ENCODE data around the gene PLEKHA7.
"Not testable (repeated sequence)": the region's sequence is repeated elsewhere in the genome, so short reads cannot be mapped to it uniquely, and the experiment has no call there.

The PLEKHA7 gene

DNA sequence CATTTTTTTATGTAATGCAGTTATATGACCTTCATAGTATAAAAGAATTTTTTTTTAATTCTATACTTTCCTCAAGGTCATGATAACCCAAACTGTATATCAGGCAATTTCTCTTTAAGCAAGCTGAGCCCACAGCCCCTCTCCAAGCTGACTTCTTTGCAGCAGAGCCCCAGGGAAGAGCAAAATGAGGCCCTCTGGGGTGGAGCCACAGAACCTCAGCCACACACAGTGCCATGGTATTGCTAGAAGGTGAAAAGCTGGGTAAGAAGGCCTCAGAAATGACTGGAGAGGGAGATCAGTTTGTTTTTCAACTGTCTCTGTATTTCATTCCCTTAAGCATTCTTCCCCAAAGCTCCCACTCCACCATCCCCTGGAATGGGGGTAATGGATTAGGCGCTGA lies 108.8 kb downstream of the PLEKHA7 start:
- DNase-seq, result no peak

DNA sequence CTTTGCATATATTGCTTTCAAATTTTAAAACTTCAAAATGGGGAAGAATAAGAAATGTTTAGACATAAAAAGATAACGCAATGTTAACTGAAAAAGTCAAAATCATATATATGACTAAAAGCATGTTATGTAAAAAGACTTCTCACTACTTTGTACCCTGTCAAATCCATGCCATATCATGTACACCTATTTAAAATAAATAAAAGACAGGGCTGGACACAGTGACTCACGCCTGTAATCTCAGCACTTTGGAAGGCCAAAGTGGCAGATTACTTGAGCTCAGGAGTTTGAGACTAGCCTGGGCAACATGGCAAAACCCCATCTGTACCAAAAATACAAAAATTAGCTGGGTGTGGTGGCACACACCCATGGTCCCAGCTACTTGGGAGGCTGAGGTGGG lies 109.5 kb downstream of the PLEKHA7 start:
- DNase-seq, result not testable (repeated sequence)

DNA sequence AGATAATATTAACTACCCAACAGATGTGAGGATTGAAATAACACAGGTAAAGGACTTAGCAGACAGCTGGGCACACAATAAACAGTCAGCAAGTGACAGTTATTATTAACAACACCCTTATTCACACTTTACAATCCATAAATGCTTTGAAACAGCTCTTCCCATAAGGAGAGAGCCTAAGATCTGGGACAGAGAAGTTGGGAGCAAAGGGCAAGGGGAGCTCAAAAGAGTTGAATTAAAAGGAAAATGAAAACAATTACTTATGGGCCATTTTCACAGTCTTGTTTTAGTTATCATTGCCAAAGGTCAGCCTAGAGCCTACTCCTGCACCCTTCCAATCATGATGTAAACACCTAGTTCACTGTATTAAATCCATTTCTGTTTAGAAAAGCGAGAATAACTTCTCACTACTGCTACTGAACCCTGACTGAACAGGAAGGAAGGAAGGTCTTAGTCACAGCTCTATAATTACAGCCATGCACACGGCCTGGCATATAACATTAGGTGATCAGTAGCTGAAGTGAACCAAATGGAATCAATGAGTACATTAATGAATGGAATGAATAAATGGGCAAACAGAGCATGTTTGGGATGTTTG lies 111.3 kb downstream of the PLEKHA7 start:
- DNase-seq, result no peak

DNA sequence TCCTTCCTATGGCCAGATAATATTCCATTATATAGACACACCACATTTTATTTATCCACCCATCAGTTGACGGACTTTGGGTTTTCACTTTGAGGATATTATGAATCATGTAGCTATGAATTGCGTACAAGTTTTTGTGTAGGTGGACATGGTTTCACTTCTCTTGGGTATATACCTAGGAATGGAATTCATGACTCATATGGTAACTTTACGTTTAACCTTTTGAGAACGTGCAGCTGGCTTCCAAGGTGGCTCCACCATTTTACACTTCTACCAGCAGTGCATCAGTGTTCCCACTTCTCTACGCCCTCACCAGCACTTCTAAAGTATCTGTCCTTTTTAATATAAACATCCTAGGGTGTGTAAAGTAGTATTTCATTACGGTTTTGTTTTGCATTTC lies 112.0 kb downstream of the PLEKHA7 start:
- DNase-seq, result no peak

GRCh38 chr11:16900491-16900890 lies 113.7 kb downstream of the PLEKHA7 start:
- DNase-seq, result no peak

DNA sequence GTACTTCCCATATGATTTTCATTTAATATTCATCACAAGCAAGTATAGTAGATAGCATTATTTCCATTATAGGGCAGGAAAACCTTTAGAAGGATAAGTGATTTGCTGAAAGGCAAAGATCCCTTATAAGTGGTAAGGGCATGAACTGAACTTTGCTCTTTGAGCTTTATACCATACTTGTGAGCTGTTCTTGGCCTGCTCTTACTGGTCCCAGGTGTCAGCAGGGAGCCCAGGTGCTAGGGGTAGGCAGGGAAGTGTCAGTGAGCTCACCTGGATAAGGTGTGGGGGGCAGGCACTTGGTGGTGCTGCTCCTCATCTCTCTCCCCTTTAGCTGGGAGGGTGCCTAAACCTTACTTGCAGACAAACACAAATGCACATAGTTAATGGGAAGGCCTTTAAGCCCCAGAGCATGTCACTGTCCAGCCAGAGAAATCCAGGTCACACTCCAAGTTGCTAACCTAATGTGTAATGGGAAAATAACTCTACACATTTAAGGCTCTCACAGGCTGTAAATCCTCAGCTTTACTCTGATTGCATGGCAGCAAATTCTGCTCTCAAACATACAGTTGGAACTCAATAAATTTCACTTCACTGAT lies 114.4 kb downstream of the PLEKHA7 start:
- no peak for DNase-seq

DNA sequence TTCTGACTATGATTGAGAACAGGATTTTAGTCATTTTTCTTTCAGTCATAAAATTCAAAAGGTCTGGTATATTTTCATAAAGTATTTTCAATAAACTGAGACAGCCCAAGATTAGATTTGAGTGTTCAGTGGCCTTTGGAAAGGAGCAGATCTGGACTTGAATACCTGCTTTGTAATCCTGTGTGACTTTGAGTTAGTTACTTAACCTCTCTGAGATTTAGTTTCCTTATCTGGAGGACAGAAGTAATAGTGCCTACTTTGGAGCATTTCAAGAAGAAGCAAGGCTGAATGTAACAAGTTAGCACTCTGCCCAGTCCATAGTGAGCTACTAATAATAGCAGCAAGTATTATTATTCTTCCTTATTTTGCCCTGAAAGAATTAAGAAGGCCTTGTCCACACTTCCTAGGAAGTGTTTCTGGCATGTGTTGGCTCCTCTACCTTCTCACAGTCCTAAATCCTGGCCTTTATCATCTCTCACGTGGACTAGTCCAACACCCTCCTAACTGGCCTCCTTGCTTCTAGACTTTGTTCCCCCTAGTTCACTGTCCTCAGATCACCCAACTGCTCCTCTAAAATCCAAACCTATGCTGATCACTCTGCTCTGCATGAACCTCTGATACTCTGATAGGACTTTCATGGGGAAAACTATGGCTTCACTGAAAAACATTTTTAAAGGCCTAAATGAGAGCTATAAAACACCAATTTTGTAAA lies 115.8 kb downstream of the PLEKHA7 start:
- no peak for DNase-seq

DNA sequence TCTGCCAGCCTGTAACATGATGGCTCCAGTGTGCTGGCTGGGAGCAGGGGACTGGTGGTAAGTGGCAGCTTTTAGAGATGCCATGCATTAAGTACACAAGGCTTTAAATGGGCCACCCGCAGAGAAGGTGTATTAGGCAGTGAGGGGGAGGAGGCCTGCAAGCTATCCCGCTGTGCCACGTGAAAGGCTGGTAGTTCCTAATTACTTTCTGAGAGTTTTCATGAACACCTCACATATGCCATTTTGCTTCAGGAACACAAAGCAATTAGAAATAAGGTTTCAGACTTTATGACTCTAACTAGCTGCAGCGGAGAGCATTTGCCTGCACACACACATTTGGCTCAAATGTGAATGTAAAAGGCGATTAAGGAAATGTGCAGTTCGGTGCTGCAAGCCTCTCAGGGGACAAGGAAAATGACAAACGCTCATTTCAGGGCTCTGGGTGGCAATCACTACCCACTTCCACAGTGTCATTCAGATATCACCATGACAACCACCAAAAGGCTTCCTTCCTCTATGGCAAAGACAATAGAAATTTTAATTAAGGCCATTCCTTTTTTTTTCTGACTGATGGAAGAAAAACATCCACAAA lies 116.6 kb downstream of the PLEKHA7 start:
- DNase-seq, result no peak

DNA sequence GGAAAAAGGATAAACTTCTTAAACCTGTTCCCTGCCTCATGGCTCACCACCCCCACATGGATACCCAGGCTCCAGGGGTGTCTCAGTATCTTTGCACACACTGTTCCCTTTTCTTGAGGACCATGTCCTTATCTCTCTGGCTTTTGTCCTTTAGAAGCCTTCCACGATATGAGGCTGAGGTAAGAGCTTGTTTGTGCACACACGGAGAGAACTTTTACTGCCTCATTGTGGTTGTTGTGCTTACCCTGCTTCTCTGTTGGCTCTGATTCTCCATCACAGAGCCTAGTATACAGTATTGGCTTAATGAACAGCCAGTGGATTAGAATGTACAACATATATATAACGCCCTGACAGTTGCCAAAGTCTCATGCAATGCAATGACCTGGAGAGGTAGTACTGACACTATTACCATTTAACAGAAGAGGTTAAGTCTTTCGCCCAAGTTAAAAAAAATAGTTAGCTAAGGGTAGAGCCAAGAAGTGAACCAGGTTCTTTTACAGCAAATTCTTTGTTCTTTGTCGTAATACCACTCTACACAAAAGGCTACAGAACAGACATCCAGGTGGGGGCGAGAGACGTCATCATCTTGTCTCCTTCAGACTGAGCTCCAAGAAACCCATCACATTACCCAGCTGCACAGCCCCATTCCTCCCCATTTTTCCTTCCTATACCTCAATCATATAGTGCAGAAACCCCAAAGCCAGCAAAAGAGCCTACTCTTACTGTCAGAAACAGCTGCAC lies 117.3 kb downstream of the PLEKHA7 start:
- no peak for DNase-seq

- no peak for DNase-seq
These were observed 118.9 kb downstream of the PLEKHA7 start for GRCh38 chr11:16895306-16895705.

GRCh38 chr11:16893456-16894066 lies 120.7 kb downstream of the PLEKHA7 start:
- no peak for DNase-seq

- DNase-seq, result no peak
These were observed 122.2 kb downstream of the PLEKHA7 start for GRCh38 chr11:16891964-16892363.

DNA sequence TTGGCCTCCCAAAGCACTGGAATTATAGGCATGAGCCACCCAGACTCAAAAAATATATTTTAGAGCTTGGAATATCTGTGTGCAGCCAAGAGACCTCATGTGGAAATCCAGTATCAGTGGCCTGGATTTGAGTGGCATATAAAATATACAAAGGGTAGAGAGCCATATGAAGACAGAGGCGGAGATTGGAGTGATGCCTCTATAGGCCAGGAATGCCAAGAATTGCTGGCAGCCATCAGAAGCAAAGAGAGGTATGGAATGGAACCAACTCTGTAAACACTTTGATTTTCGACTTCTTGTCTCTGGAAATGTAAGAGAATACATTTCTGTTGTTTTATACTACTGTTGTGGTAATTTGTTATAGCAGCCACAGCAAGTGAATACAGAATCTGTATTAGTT lies 123.0 kb downstream of the PLEKHA7 start:
- DNase-seq, result no peak

- no peak for DNase-seq
These were observed 123.8 kb downstream of the PLEKHA7 start for GRCh38 chr11:16890442-16890841.

DNA sequence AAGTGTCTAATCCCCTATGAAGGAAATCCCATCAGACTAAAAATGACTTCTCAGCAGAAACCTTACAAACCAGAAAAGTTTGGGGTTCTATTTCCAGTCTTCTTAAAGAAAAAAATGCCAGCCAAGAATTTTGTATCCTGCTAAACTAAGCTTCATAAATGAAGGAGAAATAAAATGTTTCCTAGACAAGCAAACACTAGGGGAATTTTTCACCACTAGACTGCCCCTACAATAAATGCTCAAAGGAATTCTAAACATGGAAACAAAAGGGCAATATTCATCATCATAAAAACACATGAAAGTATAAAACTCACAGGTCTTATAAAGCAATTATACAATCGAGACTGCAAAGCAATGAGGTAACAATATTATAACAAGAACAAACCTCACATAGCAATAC lies 124.3 kb downstream of the PLEKHA7 start:
- DNase-seq, result no peak

GRCh38 chr11:16889010-16889409 lies 125.2 kb downstream of the PLEKHA7 start:
- DNase-seq, result not testable (repeated sequence)

- not testable (repeated sequence) for DNase-seq
These were observed 126.3 kb downstream of the PLEKHA7 start for GRCh38 chr11:16887887-16888286.

DNA sequence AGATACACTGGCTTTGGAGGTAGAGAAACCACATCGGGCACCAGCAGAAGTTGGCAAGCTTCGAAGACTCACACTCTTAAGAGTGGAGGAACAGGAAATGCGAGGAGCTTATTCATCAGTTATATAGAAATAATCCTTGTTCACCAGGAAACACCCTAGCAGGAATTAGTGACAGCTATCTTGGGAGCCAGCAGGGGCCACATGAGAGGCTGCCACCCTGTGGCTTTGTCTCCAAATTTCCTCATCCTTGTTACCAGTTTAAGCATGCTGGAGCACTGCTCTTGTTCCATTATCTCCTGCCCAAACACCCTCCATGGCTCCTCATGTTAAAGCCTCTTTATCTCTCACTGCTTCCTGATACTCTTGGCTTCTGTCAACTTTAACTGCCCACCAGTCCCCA lies 131.0 kb downstream of the PLEKHA7 start:
- DNase-seq, result no peak

DNA sequence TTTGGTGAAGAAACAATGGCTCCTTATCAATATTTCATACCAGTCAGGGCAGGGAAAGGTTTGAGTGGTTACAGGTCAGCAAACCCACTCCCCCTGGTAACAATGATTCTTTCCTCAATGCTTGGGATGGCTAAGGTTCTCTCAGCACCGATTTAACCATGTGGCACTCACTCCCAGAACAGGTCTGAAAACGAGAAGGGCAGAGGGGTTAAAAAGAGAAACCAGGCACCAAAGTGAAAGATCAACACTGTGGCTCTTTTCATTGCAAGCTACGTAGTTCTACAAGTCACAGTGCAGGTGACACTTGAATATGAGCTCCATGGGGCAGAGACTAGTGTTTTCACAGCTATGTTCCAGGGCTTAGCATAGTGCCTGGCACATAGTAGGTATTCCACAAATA lies 132.4 kb downstream of the PLEKHA7 start:
- DNase-seq, result no peak

GRCh38 chr11:16881074-16881709 lies 133.0 kb downstream of the PLEKHA7 start:
- DNase-seq, result no peak

GRCh38 chr11:16880184-16880801 lies 133.9 kb downstream of the PLEKHA7 start:
- DNase-seq, result no peak

DNA sequence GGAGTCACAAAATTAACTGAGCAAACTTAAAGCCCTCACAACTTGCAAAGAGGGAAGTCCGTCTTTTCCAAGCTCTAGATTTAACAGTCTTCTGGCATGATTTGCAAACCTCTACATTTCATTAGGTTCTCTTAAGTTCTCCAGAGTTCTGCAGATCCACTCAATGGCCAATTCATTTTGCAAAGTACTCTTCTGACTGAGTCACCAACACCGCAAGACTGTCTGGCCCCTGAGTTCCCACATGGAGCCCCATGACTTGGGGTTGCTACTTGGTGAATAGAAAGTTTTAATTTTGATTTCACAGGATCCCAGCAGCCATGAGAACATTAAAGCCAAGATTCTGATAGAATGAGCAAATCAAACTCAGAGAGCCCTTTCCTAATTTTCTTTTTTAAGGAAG lies 134.5 kb downstream of the PLEKHA7 start:
- DNase-seq, result no peak

Data from stimulated activated CD4-positive, alpha-beta T cell treated with anti-CD3 and anti-CD28 coated beads, Interleukin-12 subunit alpha, Interleukin-12 subunit beta, amount 100 ng/mL, for 4 hours (primary cell).